Neuronal stem cell (in vitro differentiated cells): ENCODE data around the gene TAX1BP1. TPM values are rescaled to one million over a fixed set of nuclear protein-coding genes. Genes with fewer than 3 reads are reported as not detected.

Experiments used
- DNase-seq: peaks from one replicate; pipeline ENCODE4 v3.0.0-alpha.2; 2013; ENCODE audit warnings: low spot score
- H2AFZ ChIP-seq: one replicate; pipeline ENCODE4 v1.6.1; 2013; ENCODE audit warnings: mild to moderate bottlenecking, low read length, inconsistent platforms
- H2AK5ac ChIP-seq: 2 replicates; pipeline ENCODE4 v1.6.1; 2013; ENCODE audit warnings: low read depth, mild to moderate bottlenecking, inconsistent platforms, low read length, moderate library complexity, mixed read lengths
- H2BK120ac ChIP-seq: 2 replicates; pipeline ENCODE4 v1.6.1; 2013; ENCODE audit warnings: low read depth, mild to moderate bottlenecking, inconsistent platforms, low read length, moderate library complexity, mixed read lengths
- H2BK12ac ChIP-seq: one replicate; pipeline ENCODE4 v1.6.1; 2013; ENCODE audit warnings: low read length, inconsistent platforms
- H2BK15ac ChIP-seq: 2 replicates; pipeline ENCODE4 v1.6.1; 2013; ENCODE audit warnings: mild to moderate bottlenecking, low read length, inconsistent platforms, mixed read lengths
- H2BK5ac ChIP-seq: one replicate; pipeline ENCODE4 v1.6.1; 2013; ENCODE audit warnings: inconsistent platforms, mild to moderate bottlenecking, low read length, moderate library complexity
- H3K14ac ChIP-seq: one replicate; pipeline ENCODE4 v1.6.1; 2013; ENCODE audit warnings: low read length, inconsistent platforms
- H3K18ac ChIP-seq: 2 replicates; pipeline ENCODE4 v1.6.1; 2013; ENCODE audit warnings: low read length, inconsistent platforms
- H3K23ac ChIP-seq: 2 replicates; pipeline ENCODE4 v1.6.1; 2013; ENCODE audit warnings: low read depth, mild to moderate bottlenecking, mixed read lengths, low read length, inconsistent platforms; ENCODE audit not compliant: poor library complexity
- H3K27ac ChIP-seq: replicated peaks from 3 replicates; pipeline ENCODE4 v1.5.1; 2013; ENCODE audit warnings: low read length, inconsistent platforms
- H3K27me3 ChIP-seq, 3 experiments: 2 replicates each; pipeline ENCODE4 v1.6.1; 2013; ENCODE audit warnings: low read length in 3 of 3, mild to moderate bottlenecking in 2 of 3, inconsistent platforms in 1 of 3, low read depth in 1 of 3, mixed read lengths in 1 of 3, moderate library complexity in 1 of 3; ENCODE audit not compliant: control insufficient read depth in 3 of 3, insufficient read depth in 3 of 3
- H3K36me3 ChIP-seq, 2 donors: replicated peaks in 1 of 2; 2 replicates each; pipeline ENCODE4 v1.6.1; 2013; ENCODE audit warnings: low read length in 2 of 2; ENCODE audit not compliant: control insufficient read depth in 2 of 2, insufficient read depth in 2 of 2
- H3K4ac ChIP-seq: 2 replicates; pipeline ENCODE4 v1.6.1; 2013; ENCODE audit warnings: inconsistent platforms, mild to moderate bottlenecking, low read length, moderate library complexity
- H3K4me1 ChIP-seq, 2 donors: 1 replicate in 1 of 2; 2 replicates in 1 of 2; pipeline ENCODE4 v1.6.1; 2013; ENCODE audit warnings: low read length in 2 of 2, low read depth in 1 of 2; ENCODE audit not compliant: control insufficient read depth in 2 of 2, insufficient read depth in 1 of 2
- H3K4me2 ChIP-seq: one replicate; pipeline ENCODE4 v1.6.1; 2013; ENCODE audit warnings: mild to moderate bottlenecking, low read length, inconsistent platforms; ENCODE audit not compliant: insufficient read depth, poor library complexity, severe bottlenecking
- H3K4me3 ChIP-seq, 2 donors: 2 replicates each; pipeline ENCODE4 v1.5.1; 2013; ENCODE audit warnings: low read length in 2 of 2, mild to moderate bottlenecking in 2 of 2, inconsistent platforms in 1 of 2, moderate library complexity in 1 of 2
- H3K79me1 ChIP-seq: one replicate; pipeline ENCODE4 v1.6.1; 2013; ENCODE audit warnings: low read depth, mild to moderate bottlenecking, inconsistent platforms, low read length, moderate library complexity
- H3K9ac ChIP-seq: one replicate; pipeline ENCODE4 v1.6.1; 2013; ENCODE audit warnings: mild to moderate bottlenecking, low read depth, low read length, inconsistent platforms; ENCODE audit not compliant: poor library complexity
- H3K9me3 ChIP-seq, 2 donors: replicated peaks in 1 of 2; 2 replicates each; pipeline versions ENCODE3 to v1.6.1; 2013; ENCODE audit warnings: low read length in 2 of 2, mild to moderate bottlenecking in 2 of 2, inconsistent platforms in 1 of 2, low read depth in 1 of 2, mixed read lengths in 1 of 2, moderate library complexity in 1 of 2; ENCODE audit not compliant: control insufficient read depth in 2 of 2, insufficient read depth in 1 of 2
- H4K8ac ChIP-seq: one replicate; pipeline ENCODE4 v1.6.1; 2013; ENCODE audit warnings: low read depth, mild to moderate bottlenecking, inconsistent platforms, low read length, moderate library complexity
- H4K91ac ChIP-seq: one replicate; pipeline ENCODE4 v1.6.1; 2013; ENCODE audit warnings: low read length, low read depth, mild to moderate bottlenecking, inconsistent platforms; ENCODE audit not compliant: poor library complexity
- WGBS, 2 donors: extraction: QIAGEN DNeasy Blood & Tissue Kit; methylation state at CpG; one replicate each; pipeline ENCODE4 v1.1.7; 2013; ENCODE audit warnings: missing lambda C conversion rate in 2 of 2, mixed read lengths in 1 of 2; ENCODE audit not compliant: insufficient read length in 2 of 2, insufficient replicate concordance in 1 of 2; ENCODE audit errors: extremely low coverage in 2 of 2; 5-methylcytosine and 5-hydroxymethylcytosine counted together
- polyA plus RNA-seq, 2 experiments: library from polyadenylated mRNA; stranded (reverse); fragments of 200-250 nt; gene quantifications; one replicate each; pipeline ENCODE4 v1.2.3, GENCODE V29; 2013

Gene TAX1BP1
- 82.3 TPM for polyA plus RNA-seq (2013, experiment 1 of 2)
- polyA plus RNA-seq (2013, experiment 2 of 2), result 83.2 TPM

- Histone ChIP-seq H3K9me3 (no peaks in the 10 kb centered on the region), H3K27ac (peak within 1 kb of the TSS; percentile 66), H3K14ac (no peak within 1 kb of the TSS), H3K4me3 (peak within 1 kb of the TSS; percentile 88 to 90), H3K27me3 (no peaks in the 10 kb centered on the region), H3K23ac (peak within 1 kb of the TSS; percentile 93), H2BK15ac (no peak within 1 kb of the TSS), H3K4ac (no peak within 1 kb of the TSS), H3K9ac (peak within 1 kb of the TSS; percentile 94), H4K8ac (no peak within 1 kb of the TSS), H3K36me3 (no peaks in the 10 kb centered on the region), H4K91ac (no peak within 1 kb of the TSS), H3K79me1 (peaks cover 5% of the 10 kb centered on the region), H3K18ac (peak within 1 kb of the TSS; percentile 97), H3K4me2 (peak within 1 kb of the TSS; percentile 84), H2BK5ac (peak within 1 kb of the TSS; percentile 98), H2BK12ac (no peak within 1 kb of the TSS), H3K4me1 (peaks cover 2 to 4% of the 10 kb centered on the region in 2 donors), H2AFZ (peak within 1 kb of the TSS; percentile 94), H2BK120ac (no peak within 1 kb of the TSS), H2AK5ac (peak within 1 kb of the TSS; percentile 63)
- no CpG with 5 or more reads among the region's 41 CpGs for WGBS, 2 donors
- DNase-seq, result peak; percentile 83
Measured at GRCh38 chr7:27739909-27740448, at the start of gene TAX1BP1. Gene TAX1BP1, plus strand, starts transcription at chr7:27740162. Its CDS starts 8,363 bp downstream, at chr7:27748525.

- H2BK12ac ChIP-seq, result no peak overlapping the region
- H4K8ac ChIP-seq, result no peak overlapping the region
- no peak overlapping the region for H3K18ac ChIP-seq
- no peak overlapping the region for H2BK5ac ChIP-seq
- H3K36me3 ChIP-seq, result no peaks in the 10 kb centered on the region
- H3K9me3 ChIP-seq, result no peaks in the 10 kb centered on the region
- DNase-seq, result no peak
- no peak overlapping the region for H2AK5ac ChIP-seq
- H3K79me1 ChIP-seq, result no peaks in the 10 kb centered on the region
- H2BK15ac ChIP-seq, result no peak overlapping the region
- no peak overlapping the region for H4K91ac ChIP-seq
- no peak overlapping the region for H3K14ac ChIP-seq
- H2AFZ ChIP-seq, result no peak overlapping the region
- H3K9ac ChIP-seq, result no peak overlapping the region
- H3K27me3 ChIP-seq, result peaks cover 0 to 3% (median 0%) of the 10 kb centered on the region in 3 experiments
- no peak overlapping the region for H3K4ac ChIP-seq
- H3K4me2 ChIP-seq, result no peak overlapping the region
- H3K23ac ChIP-seq, result no peak overlapping the region
- no peaks in the 10 kb centered on the region for H3K4me1 ChIP-seq
- no peak overlapping the region for H3K27ac ChIP-seq
- H2BK120ac ChIP-seq, result no peak overlapping the region
- no peak overlapping the region for H3K4me3 ChIP-seq
Measured at GRCh38 chr7:27690649-27691048, 49.3 kb upstream of the TAX1BP1 start.

- Histone ChIP-seq H2BK120ac (no peak overlapping the region), H3K9ac (no peak overlapping the region), H3K4ac (no peak overlapping the region), H2AFZ (no peak overlapping the region), H3K27me3 (peaks cover 0 to 3% (median 0%) of the 10 kb centered on the region in 3 experiments), H3K18ac (no peak overlapping the region), H2AK5ac (no peak overlapping the region), H2BK5ac (no peak overlapping the region), H4K8ac (no peak overlapping the region), H3K27ac (no peak overlapping the region), H3K14ac (no peak overlapping the region), H3K36me3 (no peaks in the 10 kb centered on the region), H3K79me1 (no peaks in the 10 kb centered on the region), H2BK15ac (no peak overlapping the region), H3K23ac (no peak overlapping the region), H2BK12ac (no peak overlapping the region), H3K4me2 (no peak overlapping the region), H3K9me3 (no peaks in the 10 kb centered on the region), H3K4me1 (no peaks in the 10 kb centered on the region), H3K4me3 (no peak overlapping the region), H4K91ac (no peak overlapping the region)
- DNase-seq, result no peak
- WGBS, 2 donors, result no CpG with 5 or more reads among the region's 3 CpGs
Measured at GRCh38 chr7:27693794-27694193, 46.2 kb upstream of the TAX1BP1 start.

GRCh38 chr7:27695096-27695495, 44.9 kb upstream of the TAX1BP1 start:
- Histone ChIP-seq H3K23ac (no peak overlapping the region), H4K91ac (no peak overlapping the region), H3K4ac (no peak overlapping the region), H2BK120ac (no peak overlapping the region), H3K9me3 (no peaks in the 10 kb centered on the region), H3K4me1 (no peaks in the 10 kb centered on the region), H4K8ac (no peak overlapping the region), H2AFZ (no peak overlapping the region), H3K4me2 (no peak overlapping the region), H2BK15ac (no peak overlapping the region), H2BK12ac (no peak overlapping the region), H3K79me1 (no peaks in the 10 kb centered on the region), H3K27ac (no peak overlapping the region), H2AK5ac (no peak overlapping the region), H3K27me3 (peaks cover 0 to 3% (median 0%) of the 10 kb centered on the region in 3 experiments), H3K18ac (no peak overlapping the region), H3K14ac (no peak overlapping the region), H3K36me3 (no peaks in the 10 kb centered on the region), H3K4me3 (no peak overlapping the region), H2BK5ac (no peak overlapping the region), H3K9ac (no peak overlapping the region)
- no peak for DNase-seq
- no CpG with 5 or more reads among the region's 4 CpGs for WGBS, 2 donors
